GOT3 (cell line): ENCODE data around the gene CCNF.
"Not testable (repeated sequence)": the region's sequence is repeated elsewhere in the genome, so short reads cannot be mapped to it uniquely, and the experiment has no call there.

Source experiments
- DNase-seq: peaks from one replicate; lab custom pipeline; 2025; ENCODE audit warnings: mixed read lengths; lab: John Stamatoyannopoulos, UW

Gene CCNF

GRCh38 chr16:2429034-2429770 is at the start of gene CCNF:
Gene CCNF, plus strand, starts transcription at chr16:2429447. Its CDS starts 35 bp downstream, at chr16:2429482.
- peak; percentile 89 for DNase-seq

- no peak for DNase-seq
Measured at GRCh38 chr16:2383501-2383900, 45.7 kb upstream of the CCNF start.

GRCh38 chr16:2384426-2384825 is 44.8 kb upstream of the CCNF start:
- no peak for DNase-seq

- no peak for DNase-seq
Measured at GRCh38 chr16:2385190-2385836, 43.9 kb upstream of the CCNF start.

GRCh38 chr16:2385982-2386381 is 43.3 kb upstream of the CCNF start:
- DNase-seq, result not testable (repeated sequence)

GRCh38 chr16:2386990-2387389 is 42.3 kb upstream of the CCNF start:
- no peak for DNase-seq

- no peak for DNase-seq
Measured at GRCh38 chr16:2388139-2388874, 40.9 kb upstream of the CCNF start.

- no peak for DNase-seq
Measured at GRCh38 chr16:2388875-2389433, 40.3 kb upstream of the CCNF start.

GRCh38 chr16:2392025-2392424 is 37.2 kb upstream of the CCNF start:
- DNase-seq, result no peak

GRCh38 chr16:2398520-2398919 is 30.7 kb upstream of the CCNF start:
- no peak for DNase-seq

GRCh38 chr16:2404099-2404498 is 25.1 kb upstream of the CCNF start:
- DNase-seq, result no peak

GRCh38 chr16:2415085-2415484 is 14.2 kb upstream of the CCNF start:
- no peak for DNase-seq

- DNase-seq, result no peak
Measured at GRCh38 chr16:2420035-2420434, 9.2 kb upstream of the CCNF start.

- DNase-seq, result no peak
Measured at GRCh38 chr16:2422123-2422867, 7.0 kb upstream of the CCNF start.

- DNase-seq, result no peak
Measured at GRCh38 chr16:2424061-2425007, 4.9 kb upstream of the CCNF start.

GRCh38 chr16:2425008-2425518 is 4.2 kb upstream of the CCNF start:
- DNase-seq, result no peak

- DNase-seq, result no peak
Measured at GRCh38 chr16:2425825-2426430, 3.3 kb upstream of the CCNF start.

GRCh38 chr16:2426941-2427361 is 2.3 kb upstream of the CCNF start:
- no peak for DNase-seq

GRCh38 chr16:2427526-2427925 is 1.7 kb upstream of the CCNF start:
- no peak for DNase-seq
